ENCODE results near the gene SLC17A2.
A peak's percentile ranks its signal among the peaks of the same experiment; 100 is the strongest.

Gene SLC17A2

DNA sequence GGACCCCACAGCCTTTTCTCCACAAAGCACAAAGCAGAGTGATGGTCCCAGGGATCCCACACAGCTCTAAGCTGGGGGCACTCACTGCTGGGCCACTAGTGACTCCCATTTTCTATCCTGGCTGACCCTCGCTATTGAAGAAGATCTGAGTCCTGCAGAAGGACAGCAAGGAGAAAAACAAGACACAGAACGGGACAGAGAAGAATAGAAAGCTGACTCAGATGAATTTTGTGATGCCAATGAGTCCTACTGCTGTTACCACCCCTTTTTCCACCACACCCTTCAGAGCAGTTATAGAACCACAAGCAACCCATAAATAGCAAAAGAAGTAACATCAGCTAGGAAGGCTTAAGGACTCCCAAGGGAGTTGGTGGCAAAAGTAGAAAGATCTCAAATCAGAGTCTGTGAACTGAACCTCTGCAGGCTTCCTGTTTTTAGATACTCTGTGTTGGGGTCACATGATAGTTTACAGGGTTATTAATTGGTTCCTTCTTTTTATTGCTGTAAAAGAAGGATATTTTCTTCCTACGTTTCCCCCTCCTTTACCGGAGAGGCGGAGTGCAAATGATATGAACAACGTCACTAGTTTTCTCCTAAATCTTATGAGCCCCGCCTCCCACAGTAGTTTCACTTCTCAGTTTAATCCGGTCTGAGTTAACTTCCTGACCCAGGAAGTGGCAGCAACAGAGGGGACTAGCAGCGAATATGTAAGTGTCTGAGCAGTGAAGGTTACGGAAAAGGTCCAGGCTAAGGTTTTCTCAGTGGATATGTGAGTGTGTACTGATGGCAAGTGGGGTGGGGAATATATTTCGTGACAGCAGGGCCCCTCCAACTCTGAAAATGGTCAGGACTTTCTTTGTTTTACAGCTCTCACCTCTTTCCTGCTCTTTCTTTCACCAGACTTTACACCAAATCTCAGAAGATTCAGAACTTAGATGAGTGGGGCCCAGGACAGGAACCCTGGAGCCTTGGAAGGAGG, 31.9 kb upstream of the SLC17A2 start, which contains the start of gene TRIM38:
Gene TRIM38, plus strand, starts transcription at position 654 of the 979 bp plus-strand sequence. CDS start 3,721 bp downstream, outside the sequence.
- peak within 1 kb of the TSS; percentile 82 for H3K4me3 ChIP-seq (replicated peaks; ENCODE audit: low read depth, low read length)
- no peaks in the 10 kb centered on the region for H3K27me3 ChIP-seq (replicated peaks; ENCODE audit: control insufficient read depth, insufficient read depth, low read length)
- peaks cover 5% of the 10 kb centered on the region; the same call in 1 of the 2 replicates for H3K36me3 ChIP-seq (ENCODE audit: control insufficient read depth, insufficient read depth, low read length)
- no peak for TF ChIP-seq CTCF (IDR thresholded peaks at IDR 0.05; ENCODE audit: insufficient read depth, low read length, poor library complexity, severe bottlenecking)
- DNase-seq (ENCODE audit: extremely low read depth, insufficient read length): peak; percentile 73

DNA sequence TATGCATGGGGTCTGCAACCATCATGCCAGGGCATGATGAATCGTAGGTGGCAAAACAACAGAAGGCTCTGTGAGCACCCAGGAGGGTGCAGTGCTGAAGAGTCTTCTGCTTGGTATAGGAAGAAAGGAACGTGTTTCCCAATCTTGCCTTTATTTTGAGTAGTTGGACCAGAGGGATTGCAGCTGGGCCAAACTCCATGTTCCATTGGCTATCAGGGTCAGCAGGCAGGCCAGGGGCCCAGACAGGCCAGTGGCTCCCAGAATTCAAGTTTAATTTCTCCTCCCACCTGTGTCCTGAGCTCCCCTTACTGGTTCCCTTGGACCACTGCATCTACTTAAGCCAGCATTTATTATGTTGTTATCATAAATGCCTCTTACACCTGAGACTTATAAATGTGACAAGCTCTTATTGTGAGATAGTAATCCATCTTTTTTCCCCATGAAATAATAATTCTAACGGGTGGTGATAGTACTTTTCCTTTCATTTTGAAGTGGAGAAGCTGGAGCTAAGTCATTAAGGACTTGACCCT, 31.2 kb upstream of the SLC17A2 start:
- peak; percentile 16 for TF ChIP-seq CTCF (IDR thresholded peaks at IDR 0.05; ENCODE audit: insufficient read depth, low read length, poor library complexity, severe bottlenecking)
- H3K36me3 ChIP-seq (ENCODE audit: control insufficient read depth, insufficient read depth, low read length): peaks cover 4% of the 10 kb centered on the region; the same call in 1 of the 2 replicates
- DNase-seq (ENCODE audit: extremely low read depth, insufficient read length): peak; percentile 13
- peak overlapping the region; percentile 82 for H3K4me3 ChIP-seq (replicated peaks; ENCODE audit: low read depth, low read length)
- no peaks in the 10 kb centered on the region for H3K27me3 ChIP-seq (replicated peaks; ENCODE audit: control insufficient read depth, insufficient read depth, low read length)

- DNase-seq (ENCODE audit: extremely low read depth, insufficient read length): no peak
- H3K27me3 ChIP-seq (replicated peaks; ENCODE audit: control insufficient read depth, insufficient read depth, low read length): no peaks in the 10 kb centered on the region
- H3K36me3 ChIP-seq (ENCODE audit: control insufficient read depth, insufficient read depth, low read length): no peaks in the 10 kb centered on the region; the same call in 1 of the 2 replicates
- no peak for TF ChIP-seq CTCF (IDR thresholded peaks at IDR 0.05; ENCODE audit: insufficient read depth, low read length, poor library complexity, severe bottlenecking)
- no peak overlapping the region for H3K4me3 ChIP-seq (replicated peaks; ENCODE audit: low read depth, low read length)
Measured at GRCh38 chr6:25960734-25961133, 30.2 kb upstream of the SLC17A2 start.

DNA sequence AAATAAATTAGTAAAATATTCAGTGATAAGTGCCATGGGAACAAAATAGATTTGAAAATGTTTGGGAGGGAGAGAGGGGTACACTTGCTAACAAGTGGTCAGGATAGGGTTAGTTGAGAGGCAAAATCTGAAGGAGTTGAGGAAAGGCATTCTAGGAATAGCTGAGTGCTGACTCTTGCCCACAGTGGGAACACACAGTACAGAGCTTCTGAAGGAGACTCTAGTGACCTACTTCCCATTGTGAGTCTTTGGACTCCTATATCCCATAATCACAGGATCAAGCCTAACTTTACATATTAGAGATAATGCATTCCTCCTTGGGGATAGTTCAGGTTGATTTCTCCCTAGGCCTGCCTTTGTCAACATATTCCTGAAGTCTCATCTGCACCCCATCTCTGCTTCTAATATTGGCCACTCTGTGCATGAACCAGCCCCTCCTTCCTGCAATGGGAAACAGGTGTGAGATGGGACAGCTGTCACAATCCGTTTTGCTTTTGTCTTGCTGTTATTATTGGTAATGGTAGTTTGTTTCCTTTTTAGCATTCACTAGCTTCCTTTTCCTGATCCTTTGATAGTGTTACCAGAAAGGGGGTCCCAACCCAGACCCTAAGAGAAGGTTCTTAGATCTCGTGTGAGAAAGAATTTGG, 29.5 kb upstream of the SLC17A2 start:
- H3K4me3 ChIP-seq (replicated peaks; ENCODE audit: low read depth, low read length): no peak overlapping the region
- no peaks in the 10 kb centered on the region; the same call in 1 of the 2 replicates for H3K36me3 ChIP-seq (ENCODE audit: control insufficient read depth, insufficient read depth, low read length)
- no peak for DNase-seq (ENCODE audit: extremely low read depth, insufficient read length)
- TF ChIP-seq CTCF (IDR thresholded peaks at IDR 0.05; ENCODE audit: insufficient read depth, low read length, poor library complexity, severe bottlenecking): no peak
- no peaks in the 10 kb centered on the region for H3K27me3 ChIP-seq (replicated peaks; ENCODE audit: control insufficient read depth, insufficient read depth, low read length)

GRCh38 chr6:25958700-25959162, 28.2 kb upstream of the SLC17A2 start:
- DNase-seq (ENCODE audit: extremely low read depth, insufficient read length): no peak
- H3K4me3 ChIP-seq (replicated peaks; ENCODE audit: low read depth, low read length): no peak overlapping the region
- no peak for TF ChIP-seq CTCF (IDR thresholded peaks at IDR 0.05; ENCODE audit: insufficient read depth, low read length, poor library complexity, severe bottlenecking)

More at GRCh38 chr6:25958700-25959162, 28.2 kb upstream of the SLC17A2 start:
- no peaks in the 10 kb centered on the region for H3K27me3 ChIP-seq (replicated peaks; ENCODE audit: control insufficient read depth, insufficient read depth, low read length)
- H3K36me3 ChIP-seq (ENCODE audit: control insufficient read depth, insufficient read depth, low read length): no peaks in the 10 kb centered on the region

All from GM06990 (cell line).